ENCODE data around the gene IL18RAP. TPM values are rescaled to one million over a fixed set of nuclear protein-coding genes. Genes with fewer than 3 reads are reported as not detected.

Gene IL18RAP
- total RNA-seq, 1 experiment from 2014 or later, result not detected

DNA sequence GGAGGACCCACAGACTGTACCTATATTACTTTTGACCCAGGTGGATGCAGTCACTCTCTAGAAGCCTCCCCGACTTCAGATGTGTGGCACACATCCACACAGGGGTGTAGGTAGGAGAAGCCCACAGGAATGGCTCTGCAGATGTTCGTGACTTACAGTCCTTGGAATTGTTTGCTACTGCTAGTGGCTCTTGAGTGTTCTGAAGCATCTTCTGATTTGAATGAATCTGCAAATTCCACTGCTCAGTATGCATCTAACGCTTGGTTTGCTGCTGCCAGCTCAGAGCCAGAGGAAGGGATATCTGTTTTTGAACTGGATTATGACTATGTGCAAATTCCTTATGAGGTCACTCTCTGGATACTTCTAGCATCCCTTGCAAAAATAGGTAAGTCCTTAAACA, 50.7 kb downstream of the IL18RAP start:
- Histone ChIP-seq H3K36me3 (ENCODE audit: insufficient read depth, low read length, poor library complexity, severe bottlenecking) (no peaks in the 10 kb centered on the region), H3K27ac (ENCODE audit: low read depth, low read length, poor library complexity, severe bottlenecking) (no peak overlapping the region), H3K4me1 (ENCODE audit: insufficient read depth, low read length, poor library complexity, severe bottlenecking) (no peaks in the 10 kb centered on the region), H3K9me3 (ENCODE audit: low read depth, low read length, poor library complexity, severe bottlenecking) (no peaks in the 10 kb centered on the region), H3K4me3 (ENCODE audit: low read depth, low read length, poor library complexity, severe bottlenecking) (no peak overlapping the region), H3K27me3 (replicated peaks; ENCODE audit: insufficient read depth, low read depth, low read length, poor library complexity) (peaks cover 22% of the 10 kb centered on the region)
- no peak for TF ChIP-seq EZH2 (IDR thresholded peaks at IDR 0.05; ENCODE audit: borderline replicate concordance, low read depth, low read length, poor library complexity, severe bottlenecking)
- TF ChIP-seq, protein P1, sequence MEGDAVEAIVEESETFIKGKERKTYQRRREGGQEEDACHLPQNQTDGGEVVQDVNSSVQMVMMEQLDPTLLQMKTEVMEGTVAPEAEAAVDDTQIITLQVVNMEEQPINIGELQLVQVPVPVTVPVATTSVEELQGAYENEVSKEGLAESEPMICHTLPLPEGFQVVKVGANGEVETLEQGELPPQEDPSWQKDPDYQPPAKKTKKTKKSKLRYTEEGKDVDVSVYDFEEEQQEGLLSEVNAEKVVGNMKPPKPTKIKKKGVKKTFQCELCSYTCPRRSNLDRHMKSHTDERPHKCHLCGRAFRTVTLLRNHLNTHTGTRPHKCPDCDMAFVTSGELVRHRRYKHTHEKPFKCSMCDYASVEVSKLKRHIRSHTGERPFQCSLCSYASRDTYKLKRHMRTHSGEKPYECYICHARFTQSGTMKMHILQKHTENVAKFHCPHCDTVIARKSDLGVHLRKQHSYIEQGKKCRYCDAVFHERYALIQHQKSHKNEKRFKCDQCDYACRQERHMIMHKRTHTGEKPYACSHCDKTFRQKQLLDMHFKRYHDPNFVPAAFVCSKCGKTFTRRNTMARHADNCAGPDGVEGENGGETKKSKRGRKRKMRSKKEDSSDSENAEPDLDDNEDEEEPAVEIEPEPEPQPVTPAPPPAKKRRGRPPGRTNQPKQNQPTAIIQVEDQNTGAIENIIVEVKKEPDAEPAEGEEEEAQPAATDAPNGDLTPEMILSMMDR (conservative IDR thresholded peaks at IDR 0.05; ENCODE audit: low read depth, low read length), result no peak
- POLR2A ChIA-PET (ENCODE audit: low non-redundant PET), result no interaction called here
- CTCF ChIA-PET, result interaction anchor here (1.0 kb wide), 2 partner anchors 142 to 230 kb away, joined by 5 to 6 read pairs; no protein-coding TSS in a partner anchor
- DNase-seq (ENCODE audit: low spot score), result no peak
- intact Hi-C loops (cut with micrococcal nuclease; ENCODE audit: unreplicated experiment), result loop anchor here (2.0 kb wide), 2 partner anchors 141 to 229 kb away; no protein-coding TSS in a partner anchor
- BruUV-seq (replicated peaks), result no TSS peak

DNA sequence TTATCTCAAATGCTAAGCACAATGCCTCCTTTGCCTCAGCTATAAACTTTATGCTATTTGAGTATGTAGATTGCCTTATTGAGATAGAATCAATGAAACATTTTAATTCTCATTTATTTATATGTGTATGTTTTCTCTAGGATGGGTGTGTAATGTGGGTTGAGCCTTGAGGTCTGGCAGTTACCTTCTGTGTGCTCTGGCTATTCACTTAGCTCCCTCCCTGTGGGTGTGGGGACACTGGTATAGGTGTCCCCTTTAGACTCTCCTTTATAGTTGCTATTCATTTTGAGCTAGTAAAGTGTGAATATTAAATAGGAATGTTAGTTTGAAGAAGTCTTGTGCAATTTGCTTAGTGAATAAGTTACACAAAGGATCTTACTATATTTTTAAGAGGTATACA, 51.8 kb downstream of the IL18RAP start:
- no peaks in the 10 kb centered on the region for H3K9me3 ChIP-seq (ENCODE audit: low read depth, low read length, poor library complexity, severe bottlenecking)
- TF ChIP-seq, protein P1 (conservative IDR thresholded peaks at IDR 0.05; ENCODE audit: low read depth, low read length), result no peak
- TF ChIP-seq EZH2 (IDR thresholded peaks at IDR 0.05; ENCODE audit: borderline replicate concordance, low read depth, low read length, poor library complexity, severe bottlenecking), result no peak
- no peak for DNase-seq (ENCODE audit: low spot score)
- peaks cover 22% of the 10 kb centered on the region for H3K27me3 ChIP-seq (replicated peaks; ENCODE audit: insufficient read depth, low read depth, low read length, poor library complexity)
- H3K4me1 ChIP-seq (ENCODE audit: insufficient read depth, low read length, poor library complexity, severe bottlenecking), result no peaks in the 10 kb centered on the region
- intact Hi-C loops (cut with micrococcal nuclease; ENCODE audit: unreplicated experiment), result no loop called here
- ChIA-PET POLR2A (ENCODE audit: low non-redundant PET) (no interaction called here), CTCF (no interaction called here)
- no TSS peak for BruUV-seq (replicated peaks)
- H3K4me3 ChIP-seq (ENCODE audit: low read depth, low read length, poor library complexity, severe bottlenecking), result no peak overlapping the region
- no peaks in the 10 kb centered on the region for H3K36me3 ChIP-seq (ENCODE audit: insufficient read depth, low read length, poor library complexity, severe bottlenecking)
- H3K27ac ChIP-seq (ENCODE audit: low read depth, low read length, poor library complexity, severe bottlenecking), result no peak overlapping the region

DNA sequence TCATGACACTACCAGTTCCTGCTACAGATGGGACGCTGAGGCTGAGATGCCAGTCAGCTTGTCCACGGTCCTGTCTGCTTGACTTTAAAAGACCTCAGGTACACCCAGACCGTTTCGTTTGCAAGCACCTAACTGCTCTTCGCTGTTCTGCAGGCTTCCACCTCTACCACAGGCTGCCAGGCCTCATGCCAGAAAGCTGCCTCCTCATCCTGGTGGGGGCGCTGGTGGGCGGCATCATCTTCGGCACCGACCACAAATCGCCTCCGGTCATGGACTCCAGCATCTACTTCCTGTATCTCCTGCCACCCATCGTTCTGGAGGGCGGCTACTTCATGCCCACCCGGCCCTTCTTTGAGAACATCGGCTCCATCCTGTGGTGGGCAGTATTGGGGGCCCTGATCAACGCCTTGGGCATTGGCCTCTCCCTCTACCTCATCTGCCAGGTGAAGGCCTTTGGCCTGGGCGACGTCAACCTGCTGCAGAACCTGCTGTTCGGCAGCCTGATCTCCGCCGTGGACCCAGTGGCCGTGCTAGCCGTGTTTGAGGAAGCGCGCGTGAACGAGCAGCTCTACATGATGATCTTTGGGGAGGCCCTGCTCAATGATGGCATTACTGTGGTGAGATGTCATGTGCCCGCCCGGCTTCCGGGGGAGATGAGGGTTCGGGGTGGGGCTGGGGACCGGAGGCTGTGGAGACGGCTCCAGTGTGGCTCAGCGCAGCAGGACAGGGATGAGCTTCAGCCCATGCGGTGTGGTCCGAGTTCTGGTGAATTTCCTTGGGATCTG, 55.9 kb downstream of the IL18RAP start:
- ChIA-PET POLR2A (ENCODE audit: low non-redundant PET) (no interaction called here), CTCF (no interaction called here)
- Histone ChIP-seq H3K4me1 (ENCODE audit: insufficient read depth, low read length, poor library complexity, severe bottlenecking) (no peaks in the 10 kb centered on the region), H3K27me3 (replicated peaks; ENCODE audit: insufficient read depth, low read depth, low read length, poor library complexity) (peaks cover 16% of the 10 kb centered on the region), H3K27ac (ENCODE audit: low read depth, low read length, poor library complexity, severe bottlenecking) (no peak overlapping the region), H3K4me3 (ENCODE audit: low read depth, low read length, poor library complexity, severe bottlenecking) (no peak overlapping the region), H3K9me3 (ENCODE audit: low read depth, low read length, poor library complexity, severe bottlenecking) (no peaks in the 10 kb centered on the region), H3K36me3 (ENCODE audit: insufficient read depth, low read length, poor library complexity, severe bottlenecking) (no peaks in the 10 kb centered on the region)
- intact Hi-C loops (cut with micrococcal nuclease; ENCODE audit: unreplicated experiment), result no loop called here
- BruUV-seq (replicated peaks), result no TSS peak
- no peak for DNase-seq (ENCODE audit: low spot score)
- TF ChIP-seq, protein P1 (conservative IDR thresholded peaks at IDR 0.05; ENCODE audit: low read depth, low read length), result no peak
- no peak for TF ChIP-seq EZH2 (IDR thresholded peaks at IDR 0.05; ENCODE audit: borderline replicate concordance, low read depth, low read length, poor library complexity, severe bottlenecking)
